Measurements from ENCODE around the gene RAB7B. TPM values are rescaled to one million over a fixed set of nuclear protein-coding genes. Genes with fewer than 3 reads are reported as not detected.
A peak's percentile ranks its signal among the peaks of the same experiment; 100 is the strongest.

The RAB7B gene
- total and polyA plus RNA-seq, 2 donors (not counting 1 experiment from before 2014, with no cell fraction given), result 9.1 to 15.5 TPM

- Histone ChIP-seq H3K36me3 (ENCODE audit: control insufficient read depth, insufficient read depth, low read length) (no peaks in the 10 kb centered on the region), H3K27me3 (ENCODE audit: control insufficient read depth, insufficient read depth, low read length) (no peaks in the 10 kb centered on the region), H3K4me2 (ENCODE audit: extremely low read depth, insufficient read depth, low read length) (no peak overlapping the region), H3K9ac (ENCODE audit: insufficient read depth, low read length) (no peak overlapping the region), H3K27ac (ENCODE audit: insufficient read depth, low read length) (no peak overlapping the region), H4K20me1 (ENCODE audit: control insufficient read depth, extremely low read depth, insufficient read depth, low read length) (no peaks in the 10 kb centered on the region), H3K9me3 (ENCODE audit: control insufficient read depth, insufficient read depth, low read depth, low read length) (no peaks in the 10 kb centered on the region), H3K4me3 (replicated peaks in 1 of 4; ENCODE audit: control extremely low read depth in 1 of 4, insufficient read depth in 1 of 4, low read depth in 3 of 4, low read length in 4 of 4) (no peak overlapping the region), H3K4me1 (ENCODE audit: control insufficient read depth, extremely low read depth, insufficient read depth, low read length) (no peaks in the 10 kb centered on the region), H3K79me2 (ENCODE audit: control insufficient read depth, insufficient read depth, low read length) (no peaks in the 10 kb centered on the region), H2AFZ (ENCODE audit: low read length) (no peak overlapping the region)
- peak in 1 of 2 donors; percentile 57 for DNase-seq (ENCODE audit: low read depth in 2 of 2)
- TF ChIP-seq EZH2 (IDR thresholded peaks at IDR 0.05; ENCODE audit: low read length, missing control alignments), result no peak
- TF ChIP-seq, protein P1, sequence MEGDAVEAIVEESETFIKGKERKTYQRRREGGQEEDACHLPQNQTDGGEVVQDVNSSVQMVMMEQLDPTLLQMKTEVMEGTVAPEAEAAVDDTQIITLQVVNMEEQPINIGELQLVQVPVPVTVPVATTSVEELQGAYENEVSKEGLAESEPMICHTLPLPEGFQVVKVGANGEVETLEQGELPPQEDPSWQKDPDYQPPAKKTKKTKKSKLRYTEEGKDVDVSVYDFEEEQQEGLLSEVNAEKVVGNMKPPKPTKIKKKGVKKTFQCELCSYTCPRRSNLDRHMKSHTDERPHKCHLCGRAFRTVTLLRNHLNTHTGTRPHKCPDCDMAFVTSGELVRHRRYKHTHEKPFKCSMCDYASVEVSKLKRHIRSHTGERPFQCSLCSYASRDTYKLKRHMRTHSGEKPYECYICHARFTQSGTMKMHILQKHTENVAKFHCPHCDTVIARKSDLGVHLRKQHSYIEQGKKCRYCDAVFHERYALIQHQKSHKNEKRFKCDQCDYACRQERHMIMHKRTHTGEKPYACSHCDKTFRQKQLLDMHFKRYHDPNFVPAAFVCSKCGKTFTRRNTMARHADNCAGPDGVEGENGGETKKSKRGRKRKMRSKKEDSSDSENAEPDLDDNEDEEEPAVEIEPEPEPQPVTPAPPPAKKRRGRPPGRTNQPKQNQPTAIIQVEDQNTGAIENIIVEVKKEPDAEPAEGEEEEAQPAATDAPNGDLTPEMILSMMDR (conservative IDR thresholded peaks at IDR 0.05 in 1 of 2, IDR thresholded peaks at IDR 0.05 in 1 of 2; ENCODE audit: low read depth in 1 of 2, low read length in 2 of 2), result no peak
These were observed 17.7 kb downstream of the RAB7B start for GRCh38 chr1:205985330-205986005.

GRCh38 chr1:205983925-205984725 is 19.1 kb downstream of the RAB7B start:
- H3K36me3 ChIP-seq (ENCODE audit: control insufficient read depth, insufficient read depth, low read length), result no peaks in the 10 kb centered on the region
- no peaks in the 10 kb centered on the region for H3K27me3 ChIP-seq (ENCODE audit: control insufficient read depth, insufficient read depth, low read length)
- no peak overlapping the region for H3K4me3 ChIP-seq (replicated peaks in 1 of 4; ENCODE audit: control extremely low read depth in 1 of 4, insufficient read depth in 1 of 4, low read depth in 3 of 4, low read length in 4 of 4)
- no peak overlapping the region for H2AFZ ChIP-seq (ENCODE audit: low read length)
- no peaks in the 10 kb centered on the region for H4K20me1 ChIP-seq (ENCODE audit: control insufficient read depth, extremely low read depth, insufficient read depth, low read length)
- no peak overlapping the region for H3K9ac ChIP-seq (ENCODE audit: insufficient read depth, low read length)
- no peak overlapping the region for H3K27ac ChIP-seq (ENCODE audit: insufficient read depth, low read length)
- no peaks in the 10 kb centered on the region for H3K79me2 ChIP-seq (ENCODE audit: control insufficient read depth, insufficient read depth, low read length)
- no peak for TF ChIP-seq EZH2 (IDR thresholded peaks at IDR 0.05; ENCODE audit: low read length, missing control alignments)
- TF ChIP-seq, protein P1 (conservative IDR thresholded peaks at IDR 0.05 in 1 of 2, IDR thresholded peaks at IDR 0.05 in 1 of 2; ENCODE audit: low read depth in 1 of 2, low read length in 2 of 2), result peak; percentile 78 to 93
- H3K9me3 ChIP-seq (ENCODE audit: control insufficient read depth, insufficient read depth, low read depth, low read length), result no peaks in the 10 kb centered on the region
- DNase-seq (ENCODE audit: low read depth in 2 of 2), result peak; percentile 59 to 62
- H3K4me1 ChIP-seq (ENCODE audit: control insufficient read depth, extremely low read depth, insufficient read depth, low read length), result no peaks in the 10 kb centered on the region
- no peak overlapping the region for H3K4me2 ChIP-seq (ENCODE audit: extremely low read depth, insufficient read depth, low read length)

DNA sequence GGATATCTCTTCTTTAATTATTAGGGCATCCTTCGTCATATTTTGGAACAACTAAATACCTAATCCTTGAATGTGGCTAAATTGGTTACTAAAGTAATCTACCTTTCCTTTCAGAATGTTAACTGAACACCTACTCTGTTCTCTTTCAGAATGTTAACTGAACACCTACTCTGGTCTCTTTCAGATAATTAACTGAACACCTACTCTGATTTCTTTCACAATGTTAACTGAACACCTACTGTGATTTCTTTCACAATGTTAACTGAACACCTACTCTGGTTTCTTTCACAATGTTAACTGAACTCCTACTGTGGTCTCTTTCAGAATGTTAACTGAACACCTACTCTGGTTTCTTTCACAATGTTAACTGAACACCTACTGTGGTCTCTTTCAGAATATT is 21.9 kb downstream of the RAB7B start:
- Histone ChIP-seq H3K9me3 (ENCODE audit: control insufficient read depth, insufficient read depth, low read depth, low read length) (no peaks in the 10 kb centered on the region), H3K4me3 (replicated peaks in 1 of 4; ENCODE audit: control extremely low read depth in 1 of 4, insufficient read depth in 1 of 4, low read depth in 3 of 4, low read length in 4 of 4) (no peak overlapping the region), H3K27ac (ENCODE audit: insufficient read depth, low read length) (no peak overlapping the region), H3K4me2 (ENCODE audit: extremely low read depth, insufficient read depth, low read length) (no peak overlapping the region), H3K9ac (ENCODE audit: insufficient read depth, low read length) (no peak overlapping the region), H3K27me3 (ENCODE audit: control insufficient read depth, insufficient read depth, low read length) (no peaks in the 10 kb centered on the region), H4K20me1 (ENCODE audit: control insufficient read depth, extremely low read depth, insufficient read depth, low read length) (no peaks in the 10 kb centered on the region), H3K4me1 (ENCODE audit: control insufficient read depth, extremely low read depth, insufficient read depth, low read length) (no peaks in the 10 kb centered on the region), H2AFZ (ENCODE audit: low read length) (no peak overlapping the region), H3K79me2 (ENCODE audit: control insufficient read depth, insufficient read depth, low read length) (no peaks in the 10 kb centered on the region), H3K36me3 (ENCODE audit: control insufficient read depth, insufficient read depth, low read length) (no peaks in the 10 kb centered on the region)
- DNase-seq (ENCODE audit: low read depth in 2 of 2), result no peak
- no peak for TF ChIP-seq EZH2 (IDR thresholded peaks at IDR 0.05; ENCODE audit: low read length, missing control alignments)
- TF ChIP-seq, protein P1 (conservative IDR thresholded peaks at IDR 0.05 in 1 of 2, IDR thresholded peaks at IDR 0.05 in 1 of 2; ENCODE audit: low read depth in 1 of 2, low read length in 2 of 2), result no peak
